Natural killer cell (primary cell): ENCODE data around the gene NIPSNAP3A. TPM values are rescaled to one million over a fixed set of nuclear protein-coding genes. Genes with fewer than 3 reads are reported as not detected.
A peak's percentile ranks its signal among the peaks of the same experiment; 100 is the strongest.

Source experiments
- ATAC-seq, 3 donors: fragments of 150-1000 bp in 2 of 3; fragments of 200-7000 bp in 1 of 3; cut with Tn5 transposase; 1 replicate in 1 of 3; 2 replicates in 2 of 3; pipeline ENCODE4 v1.10.0; 2021; ENCODE audit warnings: mild to moderate bottlenecking in 2 of 3, moderate library complexity in 2 of 3
- DNase-seq, 2 donors: peaks; one replicate each; pipeline versions ENCODE4 v3.0.0 to v3.0.0-alpha.2; 2013 to 2021; ENCODE audit warnings: mixed read lengths in 1 of 2
- H3K27ac ChIP-seq: one replicate; pipeline ENCODE4 v1.5.1; 2013; ENCODE audit warnings: mild to moderate bottlenecking, low read length
- H3K27me3 ChIP-seq: one replicate; pipeline ENCODE4 v1.6.1; 2013; ENCODE audit warnings: low read length; ENCODE audit not compliant: control insufficient read depth, insufficient read depth
- H3K36me3 ChIP-seq: one replicate; pipeline ENCODE4 v1.6.1; 2013; ENCODE audit warnings: low read length; ENCODE audit not compliant: control insufficient read depth, insufficient read depth
- H3K4me1 ChIP-seq: one replicate; pipeline ENCODE4 v1.6.1; 2013; ENCODE audit warnings: low read length; ENCODE audit not compliant: control insufficient read depth, insufficient read depth
- H3K4me3 ChIP-seq: one replicate; pipeline ENCODE4 v1.5.1; 2013; ENCODE audit warnings: low read length
- H3K9me3 ChIP-seq: one replicate; pipeline ENCODE4 v1.6.1; 2013; ENCODE audit warnings: low read length; ENCODE audit not compliant: control insufficient read depth, insufficient read depth
- H3K27ac Mint-ChIP-seq, 2 donors: one replicate each; pipeline ENCODE4 v1.8.0; 2022; ENCODE audit warnings: mild to moderate bottlenecking in 2 of 2, mixed read lengths in 2 of 2, moderate library complexity in 1 of 2
- H3K27me3 Mint-ChIP-seq, 2 donors: one replicate each; pipeline ENCODE4 v1.8.0; 2022; ENCODE audit warnings: low read depth in 2 of 2, mixed read lengths in 2 of 2
- H3K36me3 Mint-ChIP-seq: one replicate; pipeline ENCODE4 v1.8.0; 2022; ENCODE audit warnings: mixed read lengths
- H3K4me1 Mint-ChIP-seq, 2 donors: one replicate each; pipeline ENCODE4 v1.8.0; 2022; ENCODE audit warnings: mixed read lengths in 2 of 2
- H3K4me3 Mint-ChIP-seq: one replicate; pipeline ENCODE4 v1.8.0; 2022; ENCODE audit warnings: mild to moderate bottlenecking, moderate library complexity, mixed read lengths
- H3K9me3 Mint-ChIP-seq, 2 donors: one replicate each; pipeline ENCODE4 v1.8.0; 2022; ENCODE audit warnings: mixed read lengths in 2 of 2
- CTCF ChIP-seq: fragments of 200-600 bp; IDR thresholded peaks from one replicate; pipeline ENCODE4 v1.8.0; 2022; ENCODE audit warnings: antibody characterized with exemption
- WGBS: methylation state at CpG from one replicate; pipeline ENCODE4 v1.1.7; 2013; ENCODE audit warnings: missing lambda C conversion rate; ENCODE audit not compliant: insufficient coverage; 5-methylcytosine and 5-hydroxymethylcytosine counted together
- intact Hi-C: fragments of 100-400 bp; cut with micrococcal nuclease; formaldehyde crosslinking; loops from one replicate; pipeline ENCODE4 v1.14.2; 2022
- total RNA-seq, 4 donors: library from RNA; stranded (reverse); fragments of 120-200 nt in 1 of 4; gene quantifications; one replicate each; pipeline versions ENCODE4 v1.2.3 to v1.2.4, GENCODE V29; 2013 to 2022

Gene NIPSNAP3A
- total RNA-seq, 3 donors from 2014 or later (not counting 1 experiment from before 2014, with no cell fraction given) = 9.0 to 11.2 (median 9.8) TPM

- Histone ChIP-seq H3K36me3 (no peaks in the 10 kb centered on the region), H3K4me1 (no peaks in the 10 kb centered on the region), H3K9me3 (no peaks in the 10 kb centered on the region), H3K27ac (no peak overlapping the region), H3K27me3 (no peaks in the 10 kb centered on the region), H3K4me3 (no peak overlapping the region)
- Mint-ChIP-seq H3K27ac (no peak overlapping the region), H3K9me3 (no peaks in the 10 kb centered on the region), H3K4me1 (no peaks in the 10 kb centered on the region), H3K36me3 (no peaks in the 10 kb centered on the region), H3K27me3 (no peaks in the 10 kb centered on the region), H3K4me3 (no peak overlapping the region)
- no peak for TF ChIP-seq CTCF
- DNase-seq = no peak
- intact Hi-C loops = no loop called here
- ATAC-seq = no peak
- 75% methylated on average over 5 of the region's 5 CpGs for WGBS
Observed at GRCh38 chr9:104725014-104725413, 22.5 kb upstream of the NIPSNAP3A start.

- ATAC-seq (no peak), DNase-seq (no peak)
- no peak overlapping the region for H3K27ac Mint-ChIP-seq
- H3K27me3 Mint-ChIP-seq = no peaks in the 10 kb centered on the region
- H3K4me1 Mint-ChIP-seq = no peaks in the 10 kb centered on the region
- Histone ChIP-seq H3K9me3 (no peaks in the 10 kb centered on the region), H3K4me3 (no peak overlapping the region), H3K27me3 (no peaks in the 10 kb centered on the region), H3K36me3 (no peaks in the 10 kb centered on the region), H3K4me1 (no peaks in the 10 kb centered on the region), H3K27ac (no peak overlapping the region)
- TF ChIP-seq CTCF = no peak
- no peak overlapping the region for H3K4me3 Mint-ChIP-seq
- WGBS = 85% methylated on average over 3 of the region's 3 CpGs
- intact Hi-C loops = no loop called here
- no peaks in the 10 kb centered on the region for H3K9me3 Mint-ChIP-seq
- H3K36me3 Mint-ChIP-seq = no peaks in the 10 kb centered on the region
Observed at GRCh38 chr9:104738452-104738851, 9.0 kb upstream of the NIPSNAP3A start.

GRCh38 chr9:104740621-104741020 lies 6.9 kb upstream of the NIPSNAP3A start:
- Histone ChIP-seq H3K4me1 (no peaks in the 10 kb centered on the region), H3K27ac (no peak overlapping the region), H3K4me3 (no peak overlapping the region), H3K9me3 (no peaks in the 10 kb centered on the region), H3K27me3 (no peaks in the 10 kb centered on the region), H3K36me3 (no peaks in the 10 kb centered on the region)
- Mint-ChIP-seq H3K27me3 (no peaks in the 10 kb centered on the region), H3K36me3 (no peaks in the 10 kb centered on the region), H3K4me1 (no peaks in the 10 kb centered on the region), H3K27ac (no peak overlapping the region), H3K4me3 (no peak overlapping the region), H3K9me3 (no peaks in the 10 kb centered on the region)
- WGBS = no CpG with 5 or more reads among the region's 1 CpG
- DNase-seq (no peak), ATAC-seq (no peak)
- intact Hi-C loops = loop anchor here (10.0 kb wide), 1 partner anchor 646 kb away; the partner anchor contains the start of gene SMC2
- no peak for TF ChIP-seq CTCF

- Mint-ChIP-seq H3K4me3 (no peak overlapping the region), H3K9me3 (no peaks in the 10 kb centered on the region), H3K36me3 (no peaks in the 10 kb centered on the region), H3K27ac (no peak overlapping the region), H3K4me1 (peaks cover 11 to 13% of the 10 kb centered on the region in 2 donors), H3K27me3 (no peaks in the 10 kb centered on the region)
- peaks cover 4% of the 10 kb centered on the region for H3K4me1 ChIP-seq
- intact Hi-C loops = loop anchor here (10.0 kb wide), 1 partner anchor 649 kb away; the partner anchor contains the start of gene SMC2
- no peaks in the 10 kb centered on the region for H3K9me3 ChIP-seq
- TF ChIP-seq CTCF = peak; percentile 93
- no peak overlapping the region for H3K27ac ChIP-seq
- no peaks in the 10 kb centered on the region for H3K27me3 ChIP-seq
- no peaks in the 10 kb centered on the region for H3K36me3 ChIP-seq
- DNase-seq (peak in 1 of 2 donors; percentile 88), ATAC-seq (peak; percentile 35 to 56 (median 37))
- no peak overlapping the region for H3K4me3 ChIP-seq
- WGBS = 0% methylated on average over 2 of the region's 7 CpGs
Observed at GRCh38 chr9:104743376-104743985, 4.0 kb upstream of the NIPSNAP3A start.
